HG03045 (cell line): ENCODE data around the gene AXIN1.
"Not testable (repeated sequence)": the region's sequence is repeated elsewhere in the genome, so short reads cannot be mapped to it uniquely, and the experiment has no call there.

Source experiments
- ATAC-seq: cut with Tn5 transposase; IDR thresholded peaks from one replicate; pipeline ENCODE4 v1.9.1; 2021; ENCODE audit warnings: mild to moderate bottlenecking, moderate library complexity; ENCODE audit not compliant: unreplicated experiment

The AXIN1 gene

DNA sequence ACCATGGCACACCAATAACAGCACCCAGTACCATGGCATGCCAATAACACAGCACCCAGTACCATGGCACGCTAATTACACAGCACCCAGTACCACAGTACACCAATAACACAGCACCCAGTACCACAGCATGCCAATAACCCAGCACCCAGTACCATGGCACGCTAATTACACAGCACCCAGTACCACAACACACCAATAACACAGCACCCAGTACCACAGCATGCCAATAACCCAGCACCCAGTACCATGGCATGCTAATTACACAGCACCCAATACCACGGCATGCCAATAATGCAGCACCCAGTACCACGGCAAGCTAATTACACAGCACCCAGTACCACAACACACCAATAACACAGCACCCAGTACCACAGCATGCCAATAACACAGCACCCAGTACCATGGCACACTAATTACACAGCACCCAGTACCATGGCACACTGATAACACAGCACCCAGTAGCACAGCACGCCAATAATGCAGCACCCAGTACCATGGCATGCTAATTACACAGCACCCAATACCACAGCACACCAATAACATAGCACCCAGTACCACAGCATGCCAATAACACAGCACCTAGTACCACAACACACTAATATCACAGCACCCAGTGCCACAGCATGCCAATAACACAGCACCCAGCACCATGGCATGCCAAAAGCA, 18.2 kb downstream of the AXIN1 start:
- not testable (repeated sequence) for ATAC-seq

DNA sequence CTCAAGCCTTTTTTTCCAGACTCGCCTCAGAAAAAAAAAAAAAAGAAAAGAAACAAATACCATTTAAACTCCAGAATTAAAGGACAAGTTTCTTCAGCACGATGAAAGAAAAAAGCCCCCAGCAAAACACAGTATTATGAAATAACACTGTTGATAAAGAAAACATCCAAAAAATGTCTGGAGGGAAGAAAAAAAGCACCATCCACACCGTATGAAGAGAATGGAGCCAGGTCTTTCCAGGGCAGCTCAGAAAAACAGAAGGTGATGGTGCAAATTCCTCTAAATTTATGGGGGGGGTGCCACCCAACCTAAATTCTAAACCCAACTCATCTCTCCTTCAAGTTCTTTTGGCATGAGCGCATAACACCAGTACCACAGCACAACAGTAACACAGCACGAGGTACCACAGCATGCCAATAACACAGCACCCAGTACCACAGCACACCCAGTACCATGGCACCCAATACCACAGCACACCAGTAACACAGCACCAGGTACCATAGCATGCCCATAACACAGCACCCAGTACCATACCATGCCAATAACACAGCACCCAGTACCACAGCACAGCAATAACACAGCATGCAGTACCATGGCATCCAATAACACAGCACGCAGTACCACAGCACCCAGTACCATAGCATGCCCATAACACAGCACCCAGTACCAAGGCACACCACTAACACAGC, 19.0 kb downstream of the AXIN1 start:
- ATAC-seq = no peak

DNA sequence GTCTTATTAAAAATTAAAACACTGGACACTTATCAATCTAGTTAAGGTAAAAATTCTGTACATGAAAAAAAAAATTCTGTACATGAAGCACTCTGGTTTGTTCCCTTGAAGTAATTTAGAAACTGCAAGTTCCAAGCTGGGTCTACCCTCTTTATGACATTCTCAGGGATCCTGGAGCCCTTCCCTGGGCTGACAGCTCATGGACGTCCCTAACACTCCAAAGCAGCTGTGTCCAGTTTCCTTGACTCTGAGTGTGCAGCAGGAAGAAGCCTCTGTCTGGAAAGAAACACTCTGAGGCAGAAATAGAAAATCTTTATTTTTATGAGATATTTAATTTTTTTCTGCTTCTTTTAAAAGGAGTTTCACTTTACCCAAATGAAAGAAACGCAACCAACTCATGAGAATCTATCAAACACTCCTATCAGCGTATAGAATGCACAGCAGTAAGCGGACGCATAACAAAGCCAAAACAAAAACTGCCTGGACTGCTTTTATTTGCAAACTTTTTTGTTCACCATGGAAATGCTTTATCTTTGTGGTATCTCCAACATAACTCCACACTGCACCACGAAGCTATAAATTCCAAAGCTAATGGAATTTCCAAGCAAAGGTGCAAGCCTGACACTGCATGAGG, 21.2 kb downstream of the AXIN1 start:
- ATAC-seq = not testable (repeated sequence)

DNA sequence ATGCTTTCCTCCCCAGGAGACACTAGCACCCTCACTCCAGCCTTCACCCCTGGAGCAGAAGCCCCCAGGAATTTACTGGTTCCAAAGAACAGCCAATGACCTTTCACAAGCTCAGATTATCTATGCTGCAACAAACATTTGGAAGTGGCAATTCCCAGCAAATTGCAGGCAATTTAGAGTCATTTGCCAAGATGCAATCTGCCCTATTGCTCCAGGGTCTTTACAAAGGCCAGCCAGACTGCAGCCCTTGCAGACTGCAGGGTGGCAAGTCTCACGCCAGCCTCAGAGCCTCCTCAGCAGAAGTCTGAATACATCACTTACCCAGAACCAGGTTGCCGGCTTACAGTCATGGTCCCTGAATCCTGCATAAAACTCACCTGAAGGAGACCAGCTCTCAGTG, 21.8 kb downstream of the AXIN1 start:
- ATAC-seq = no peak

DNA sequence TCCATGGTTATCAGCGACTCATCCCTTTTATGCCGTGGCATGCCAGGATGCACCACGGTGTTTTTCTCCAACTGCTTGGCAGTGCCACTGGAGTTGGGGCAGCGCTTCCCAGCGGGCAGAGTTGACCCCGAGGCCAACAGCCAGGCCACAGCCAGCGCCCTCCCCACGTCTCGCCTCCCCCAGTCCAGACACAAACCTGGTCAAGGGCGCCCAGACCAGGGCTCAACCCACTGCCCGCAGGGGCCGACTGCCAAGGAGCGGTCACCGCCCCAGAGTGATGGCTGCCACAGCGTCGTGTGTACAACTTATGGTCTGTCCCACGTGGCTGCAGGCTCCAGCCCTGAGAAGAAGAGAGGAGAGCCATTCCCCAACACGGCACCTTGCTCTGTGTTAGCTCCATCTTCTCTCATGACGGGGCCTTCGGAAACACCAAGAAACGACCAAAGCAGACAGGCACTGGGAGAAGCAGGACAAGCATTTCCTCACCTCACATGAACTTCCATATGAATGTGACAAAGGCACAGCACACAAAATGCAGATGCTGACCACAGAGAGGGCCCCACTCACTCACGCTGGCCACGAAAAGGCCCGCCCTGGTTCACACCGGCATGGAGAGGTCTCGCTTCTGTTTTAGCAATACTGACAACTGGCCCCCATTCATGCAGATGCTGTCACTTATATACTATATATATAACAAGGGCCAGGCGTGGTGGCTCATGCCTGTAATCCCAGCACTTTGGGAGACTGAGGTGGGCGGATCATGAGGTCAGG, 27.0 kb downstream of the AXIN1 start:
- no peak for ATAC-seq

DNA sequence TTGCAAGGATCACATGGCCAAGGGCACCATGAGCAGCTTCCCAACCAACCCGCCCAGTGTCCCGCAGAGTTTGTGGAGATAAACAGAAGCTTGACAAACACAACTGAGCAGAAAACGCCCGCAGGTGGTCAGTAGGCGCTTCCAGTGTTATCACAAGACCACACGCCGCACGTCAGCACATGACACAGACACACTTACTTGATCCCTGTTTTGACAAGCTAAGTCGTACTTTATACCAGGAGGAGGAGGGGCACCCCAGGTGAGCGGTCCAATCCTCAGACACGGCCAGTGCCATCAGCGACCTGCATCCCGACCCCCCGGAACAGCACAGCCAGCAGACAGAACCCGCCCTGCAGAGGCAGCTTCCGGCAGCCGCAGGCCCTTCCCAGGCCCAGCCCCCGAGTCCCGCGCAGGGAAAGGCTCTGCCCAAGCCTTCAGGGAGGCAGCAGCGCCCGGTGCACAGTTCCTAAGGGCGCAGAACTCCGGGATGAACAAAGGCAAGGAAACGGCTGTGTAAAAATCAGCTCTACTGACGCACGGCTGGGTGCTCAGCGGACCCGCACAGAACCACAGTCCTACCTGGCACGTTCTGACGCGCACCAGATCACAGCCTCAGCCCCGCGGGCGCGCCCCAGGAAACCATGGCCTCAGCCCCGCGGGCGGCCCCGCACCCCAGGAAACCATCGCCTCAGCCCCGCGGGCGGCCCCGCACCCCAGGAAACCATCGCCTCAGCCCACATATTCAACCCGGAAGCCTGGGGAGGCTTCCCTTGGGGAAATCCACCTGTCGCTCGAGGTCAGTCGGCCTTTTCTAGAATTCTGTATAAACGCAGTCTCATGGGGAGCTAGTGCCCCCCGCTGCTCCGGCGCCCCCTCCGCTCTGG, 27.8 kb downstream of the AXIN1 start:
- ATAC-seq = no peak

DNA sequence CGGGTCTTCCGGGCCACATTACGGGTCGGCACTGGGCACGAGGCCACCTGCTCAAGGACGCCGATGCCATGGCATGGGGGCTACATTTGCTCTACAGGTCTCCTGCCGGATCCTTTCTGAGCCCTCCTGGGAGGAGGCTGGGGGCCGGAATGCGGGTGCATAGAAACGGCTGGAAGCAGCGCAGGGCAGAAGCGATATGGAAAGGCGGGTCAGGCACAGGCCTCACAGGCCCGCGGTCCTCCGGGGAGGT, 28.4 kb downstream of the AXIN1 start:
- ATAC-seq = no peak

DNA sequence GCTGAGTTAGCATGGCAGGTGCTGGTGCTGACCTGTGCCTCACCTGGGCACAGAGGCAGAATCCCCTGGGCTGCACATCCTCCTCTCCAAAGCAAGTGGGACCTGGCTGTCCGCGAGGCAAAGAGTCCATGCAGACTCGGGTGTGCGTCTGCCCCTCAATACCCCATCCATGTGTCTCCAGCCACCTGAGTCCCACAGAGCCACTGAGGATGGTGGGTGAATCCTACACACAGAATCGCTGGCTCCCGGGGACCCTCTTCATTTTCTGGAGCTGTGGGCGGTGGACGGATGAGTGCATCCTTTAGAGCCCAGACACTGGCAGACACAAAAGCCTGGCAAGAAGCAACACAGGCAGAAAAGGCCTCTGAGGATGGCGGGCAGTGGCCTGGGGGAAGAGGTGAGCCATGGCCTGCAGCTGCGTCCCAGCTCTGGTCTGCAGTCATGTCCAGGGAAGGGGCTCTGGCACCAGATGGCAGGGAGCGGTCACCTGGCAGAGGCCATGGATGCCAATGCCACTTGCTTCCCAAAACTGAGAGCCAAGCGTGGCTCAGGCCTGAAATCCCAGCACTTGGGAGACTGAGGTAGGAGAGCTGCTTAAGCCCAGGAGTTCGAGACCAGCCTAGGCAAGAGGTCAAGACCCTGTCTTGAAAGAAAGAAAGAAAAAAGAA, 29.9 kb downstream of the AXIN1 start:
- no peak for ATAC-seq

DNA sequence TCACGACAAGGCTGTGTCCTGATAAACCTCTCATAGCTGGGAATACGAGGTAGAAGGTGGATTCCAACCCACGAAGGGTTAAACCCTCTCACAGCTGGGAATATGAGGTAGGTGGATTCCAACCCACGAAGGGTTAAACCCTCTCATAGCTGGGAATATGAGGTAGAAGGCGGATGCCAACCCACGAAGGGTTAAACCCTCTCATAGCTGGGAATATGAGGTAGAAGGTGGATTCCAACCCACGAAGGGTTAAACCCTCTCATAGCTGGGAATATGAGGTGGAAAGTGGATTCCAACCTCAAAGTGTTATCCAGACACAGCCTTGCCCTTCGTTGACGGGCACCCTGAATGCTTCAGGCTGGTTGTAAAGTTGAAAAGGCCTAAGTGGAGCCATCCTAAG, 31.0 kb downstream of the AXIN1 start:
- no peak for ATAC-seq

DNA sequence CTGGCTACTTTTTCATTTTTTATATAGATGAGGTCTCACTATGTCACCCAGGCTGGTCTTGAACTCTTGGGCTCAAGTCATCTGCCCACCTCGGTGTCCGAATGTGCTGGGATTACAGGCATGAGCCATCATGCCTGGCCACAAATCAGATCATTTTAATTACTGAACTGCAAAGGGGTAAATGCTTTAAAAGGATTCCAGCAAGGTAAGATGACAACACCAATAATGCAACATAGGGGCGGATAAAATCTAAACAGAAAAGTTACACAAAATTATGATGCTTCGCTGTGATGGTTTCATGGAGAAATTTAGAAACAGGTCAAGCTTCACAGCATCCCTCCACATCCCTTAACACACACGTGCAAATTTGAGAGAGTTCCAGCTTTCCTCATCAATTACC, 32.3 kb downstream of the AXIN1 start:
- no peak for ATAC-seq

DNA sequence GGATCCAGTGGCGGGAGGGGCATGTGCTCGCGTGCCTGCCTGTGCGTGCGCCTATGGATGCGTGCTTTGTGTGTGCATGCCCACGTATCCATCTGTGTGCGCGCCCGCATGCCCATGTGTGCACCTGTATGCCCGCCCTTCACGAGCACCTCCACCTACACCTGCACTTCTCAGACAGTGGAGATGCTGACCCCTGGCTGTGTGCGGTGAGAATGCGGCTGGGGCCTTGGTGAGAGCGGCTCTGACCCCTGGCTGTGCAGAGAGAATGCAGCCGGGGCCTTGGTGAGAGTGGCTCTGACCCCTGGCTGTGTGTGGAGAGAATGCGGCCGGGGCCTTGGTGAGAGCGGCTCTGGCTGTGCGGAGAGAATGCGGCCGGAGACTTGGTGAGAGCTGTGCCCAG, 33.9 kb downstream of the AXIN1 start:
- no peak for ATAC-seq

DNA sequence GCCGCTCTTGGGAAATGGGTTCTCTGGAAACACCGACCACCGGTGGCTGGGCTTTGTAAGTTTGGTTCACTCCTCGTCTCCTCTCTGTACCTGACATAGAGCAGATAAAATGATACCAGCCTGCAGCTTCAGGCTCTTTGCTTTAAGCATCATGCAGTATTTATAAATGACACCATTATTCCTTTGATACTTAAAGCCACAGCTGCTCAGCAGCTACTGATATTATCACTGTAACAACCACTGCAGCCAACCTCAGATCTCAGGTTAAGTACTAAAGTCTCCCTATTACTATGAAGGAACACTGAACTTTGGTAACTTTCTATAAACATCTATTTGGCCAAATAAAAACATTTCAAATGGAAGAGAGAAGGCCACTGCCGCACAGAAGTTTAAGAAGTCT, 34.9 kb downstream of the AXIN1 start:
- ATAC-seq = no peak

DNA sequence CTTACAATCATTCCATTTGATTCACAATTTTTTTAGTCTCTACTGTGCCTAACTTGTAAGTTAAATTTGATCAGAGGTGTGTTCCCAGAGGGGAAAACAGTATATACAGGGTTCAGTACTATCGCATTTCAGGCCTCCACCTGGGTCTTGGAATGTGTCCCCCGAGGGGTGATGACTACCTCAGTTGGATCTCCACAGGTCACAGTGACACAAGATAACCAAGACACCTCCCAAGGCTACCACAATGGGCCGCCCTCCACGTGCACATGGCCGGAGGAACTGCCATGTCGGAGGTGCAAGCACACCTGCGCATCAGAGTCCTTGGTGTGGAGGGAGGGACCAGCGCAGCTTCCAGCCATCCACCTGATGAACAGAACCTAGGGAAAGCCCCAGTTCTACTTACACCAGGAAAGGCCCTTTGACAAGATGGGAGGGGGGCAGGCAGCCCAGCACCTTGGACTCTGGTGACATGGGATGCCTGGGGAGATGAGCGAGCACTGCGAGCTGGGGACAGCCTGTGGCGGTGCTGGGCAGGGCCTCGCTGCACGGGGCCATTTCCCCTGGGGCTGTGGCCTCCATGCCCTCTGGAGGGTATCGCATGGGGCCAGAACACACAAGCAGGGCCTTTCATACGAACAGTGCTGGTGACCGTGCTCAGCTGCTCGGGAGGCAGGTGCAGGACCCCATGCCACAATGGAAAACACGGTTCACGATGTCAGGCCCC, 35.6 kb downstream of the AXIN1 start:
- no peak for ATAC-seq

DNA sequence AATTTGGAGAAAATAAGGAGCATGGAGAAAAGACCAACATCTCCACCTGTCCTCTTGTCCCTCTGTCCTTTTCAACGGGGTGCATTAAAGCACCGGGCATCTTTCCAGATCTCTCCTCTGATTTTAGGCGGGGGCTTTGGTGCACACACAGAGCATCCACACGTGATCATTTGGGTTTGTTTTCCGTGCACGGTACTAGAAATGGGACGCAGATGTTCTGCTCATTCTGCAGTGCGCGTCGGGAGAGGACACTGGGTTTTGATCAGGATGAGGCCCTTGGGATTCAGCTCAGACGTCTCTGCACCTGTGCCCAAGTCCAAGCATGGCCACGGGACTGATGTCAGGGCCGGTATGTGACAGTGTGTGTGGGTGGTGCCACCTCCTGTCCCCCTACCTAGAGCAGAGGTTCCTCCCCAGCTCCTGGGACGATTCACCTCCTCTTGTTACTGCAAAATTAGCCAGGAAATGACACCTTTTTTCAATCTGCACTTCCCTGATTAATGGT, 37.7 kb downstream of the AXIN1 start:
- no peak for ATAC-seq

DNA sequence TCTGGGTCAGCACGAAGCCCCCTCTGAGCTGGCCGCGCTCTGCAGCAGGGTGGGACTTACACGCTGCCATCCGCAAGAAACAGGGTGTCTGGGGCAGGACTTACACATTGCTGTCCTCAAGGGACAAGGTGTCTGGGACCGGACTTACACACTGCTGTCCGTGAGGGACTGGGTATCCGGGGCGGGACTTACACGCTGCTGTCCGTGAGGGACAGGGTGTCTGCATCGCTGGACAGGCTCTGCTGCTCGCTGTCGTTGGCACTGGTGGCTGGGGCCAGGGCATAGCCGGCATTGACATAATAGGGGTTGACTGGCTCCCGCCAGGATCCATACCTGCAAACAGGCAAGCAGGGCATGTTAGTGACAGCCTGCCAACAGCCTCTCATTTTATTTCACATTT, 38.2 kb downstream of the AXIN1 start:
- ATAC-seq = no peak

DNA sequence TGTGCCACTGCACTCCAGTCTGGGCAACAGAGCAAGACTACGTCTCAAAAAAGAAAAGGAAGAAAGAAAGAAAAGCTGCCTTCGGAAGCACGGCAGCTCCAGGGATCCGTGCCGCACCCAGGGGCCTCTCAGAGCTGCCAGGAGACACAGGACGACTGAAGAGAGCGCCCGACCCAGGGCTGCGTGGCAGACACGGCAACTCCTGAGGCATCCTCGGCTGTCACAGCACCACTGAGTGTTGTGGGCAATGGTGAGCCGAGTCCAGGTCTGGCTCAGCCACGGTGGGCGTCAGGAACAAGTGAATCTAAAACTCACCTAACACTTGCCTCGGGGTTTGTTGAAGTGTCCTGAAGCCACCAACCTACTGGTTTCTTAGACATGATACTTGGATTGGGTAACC, 40.8 kb downstream of the AXIN1 start:
- no peak for ATAC-seq

DNA sequence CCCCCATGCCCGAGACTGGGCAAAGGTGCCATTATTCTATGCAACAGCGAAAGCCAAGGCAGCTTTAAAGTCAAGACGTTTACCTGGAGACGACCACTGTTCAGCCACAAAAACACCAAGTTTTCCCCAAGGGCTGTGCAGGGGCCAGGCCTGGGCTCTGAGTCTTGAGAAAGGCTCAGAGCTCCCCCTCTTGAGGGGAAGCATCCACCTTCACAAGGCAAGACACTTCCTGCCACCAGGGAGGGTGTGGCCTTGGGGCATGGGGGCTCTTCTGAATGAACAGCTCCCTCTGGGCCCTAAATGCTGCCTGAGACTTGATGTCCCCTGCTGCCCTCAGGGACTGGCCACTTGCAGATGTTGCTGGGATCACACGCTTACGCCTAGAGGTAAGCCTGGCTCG, 43.0 kb downstream of the AXIN1 start:
- ATAC-seq = no peak

DNA sequence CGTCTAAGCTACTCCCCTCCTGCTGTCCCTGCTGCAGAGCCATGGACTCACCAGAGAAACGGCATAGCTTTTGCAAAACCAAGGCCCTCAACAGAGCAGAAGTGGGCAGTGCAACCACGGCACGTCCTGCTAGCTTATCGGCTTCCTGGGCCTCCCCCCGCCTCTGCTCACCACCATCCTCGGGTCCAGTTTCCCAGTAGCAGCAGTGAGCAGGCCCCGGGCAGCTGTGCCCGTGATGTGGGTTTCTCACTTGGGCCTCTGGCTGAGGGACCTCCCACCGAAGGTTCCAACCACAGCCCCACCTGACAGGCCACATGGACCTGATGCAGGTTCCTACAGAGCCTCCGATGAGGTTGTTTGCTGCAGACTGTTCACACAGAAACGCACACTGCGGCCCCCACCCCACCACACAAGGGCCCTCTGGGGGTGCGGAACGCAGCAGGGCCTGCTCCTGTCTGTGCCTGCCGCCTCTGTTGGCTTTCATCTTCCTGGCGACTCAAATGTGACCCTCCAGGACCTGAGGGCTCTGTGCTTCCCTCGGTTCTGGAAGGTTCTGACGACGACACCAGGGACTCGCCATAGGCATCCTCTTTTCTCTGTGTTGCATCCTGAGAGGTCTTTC, 44.7 kb downstream of the AXIN1 start:
- no peak for ATAC-seq

DNA sequence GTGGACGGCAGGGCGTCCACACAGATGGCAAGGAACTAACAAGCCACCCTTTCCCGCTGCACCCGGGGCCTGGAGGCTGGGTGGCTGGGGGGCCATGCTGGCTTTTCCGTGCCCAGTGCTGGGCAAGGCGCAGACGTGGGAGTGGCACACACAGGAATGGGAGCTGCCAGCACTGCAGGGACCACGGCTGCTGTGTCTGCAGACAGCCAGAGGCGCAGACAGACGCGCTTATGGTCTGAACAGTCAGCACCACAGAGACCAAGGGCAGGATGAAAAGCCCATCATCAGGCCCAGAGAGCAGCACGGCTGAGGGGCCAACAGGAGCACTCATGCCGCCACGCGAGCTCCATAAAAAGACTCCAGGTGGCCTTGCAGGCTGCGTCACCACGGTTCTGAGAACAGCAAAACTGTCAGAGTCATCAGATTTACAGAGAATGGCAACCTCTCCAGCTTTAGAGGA, 45.6 kb downstream of the AXIN1 start:
- ATAC-seq = no peak
